ENCODE data around the gene HAGH. TPM values are rescaled to one million over a fixed set of nuclear protein-coding genes. Genes with fewer than 3 reads are reported as not detected.
A peak's percentile ranks its signal among the peaks of the same experiment; 100 is the strongest.

HAGH gene
- total and polyA plus RNA-seq, 9 of the 15 experiments (the other 6 are each of a cell fraction or from before 2014, with no cell fraction given): 0.46 to 35.1 (median 16.8) TPM

GRCh38 chr16:1812732-1813163 is 13.9 kb downstream of the HAGH start (continued):
- no peak for TF ChIP-seq AFF1 (IDR thresholded peaks at IDR 0.05; ENCODE audit: low read depth in 1 of 2, partially characterized antibody in 2 of 2)
- TF ChIP-seq HNRNPL (IDR thresholded peaks at IDR 0.05; ENCODE audit: low read depth, low read length): no peak
- TF ChIP-seq ZNF431 (CRISPR knock-in tag; IDR thresholded peaks at IDR 0.05): no peak
- TF ChIP-seq SMARCE1 (IDR thresholded peaks at IDR 0.05): no peak
- no peak for TF ChIP-seq ADNP (tag; IDR thresholded peaks at IDR 0.05)
- TF ChIP-seq MYNN (IDR thresholded peaks at IDR 0.05): peak; percentile 38; the same call in 1 of the 2 replicates
- TF ChIP-seq MYNN (CRISPR knock-in tag; IDR thresholded peaks at IDR 0.05): no peak
- peak; percentile 61; the same call in 1 of the 2 replicates for TF ChIP-seq STAG1 (CRISPR knock-in tag; IDR thresholded peaks at IDR 0.05; ENCODE audit: borderline replicate concordance)
- TF ChIP-seq DMBX1 (CRISPR knock-in tag; IDR thresholded peaks at IDR 0.05; ENCODE audit: borderline replicate concordance): no peak
- TF ChIP-seq, protein P1, sequence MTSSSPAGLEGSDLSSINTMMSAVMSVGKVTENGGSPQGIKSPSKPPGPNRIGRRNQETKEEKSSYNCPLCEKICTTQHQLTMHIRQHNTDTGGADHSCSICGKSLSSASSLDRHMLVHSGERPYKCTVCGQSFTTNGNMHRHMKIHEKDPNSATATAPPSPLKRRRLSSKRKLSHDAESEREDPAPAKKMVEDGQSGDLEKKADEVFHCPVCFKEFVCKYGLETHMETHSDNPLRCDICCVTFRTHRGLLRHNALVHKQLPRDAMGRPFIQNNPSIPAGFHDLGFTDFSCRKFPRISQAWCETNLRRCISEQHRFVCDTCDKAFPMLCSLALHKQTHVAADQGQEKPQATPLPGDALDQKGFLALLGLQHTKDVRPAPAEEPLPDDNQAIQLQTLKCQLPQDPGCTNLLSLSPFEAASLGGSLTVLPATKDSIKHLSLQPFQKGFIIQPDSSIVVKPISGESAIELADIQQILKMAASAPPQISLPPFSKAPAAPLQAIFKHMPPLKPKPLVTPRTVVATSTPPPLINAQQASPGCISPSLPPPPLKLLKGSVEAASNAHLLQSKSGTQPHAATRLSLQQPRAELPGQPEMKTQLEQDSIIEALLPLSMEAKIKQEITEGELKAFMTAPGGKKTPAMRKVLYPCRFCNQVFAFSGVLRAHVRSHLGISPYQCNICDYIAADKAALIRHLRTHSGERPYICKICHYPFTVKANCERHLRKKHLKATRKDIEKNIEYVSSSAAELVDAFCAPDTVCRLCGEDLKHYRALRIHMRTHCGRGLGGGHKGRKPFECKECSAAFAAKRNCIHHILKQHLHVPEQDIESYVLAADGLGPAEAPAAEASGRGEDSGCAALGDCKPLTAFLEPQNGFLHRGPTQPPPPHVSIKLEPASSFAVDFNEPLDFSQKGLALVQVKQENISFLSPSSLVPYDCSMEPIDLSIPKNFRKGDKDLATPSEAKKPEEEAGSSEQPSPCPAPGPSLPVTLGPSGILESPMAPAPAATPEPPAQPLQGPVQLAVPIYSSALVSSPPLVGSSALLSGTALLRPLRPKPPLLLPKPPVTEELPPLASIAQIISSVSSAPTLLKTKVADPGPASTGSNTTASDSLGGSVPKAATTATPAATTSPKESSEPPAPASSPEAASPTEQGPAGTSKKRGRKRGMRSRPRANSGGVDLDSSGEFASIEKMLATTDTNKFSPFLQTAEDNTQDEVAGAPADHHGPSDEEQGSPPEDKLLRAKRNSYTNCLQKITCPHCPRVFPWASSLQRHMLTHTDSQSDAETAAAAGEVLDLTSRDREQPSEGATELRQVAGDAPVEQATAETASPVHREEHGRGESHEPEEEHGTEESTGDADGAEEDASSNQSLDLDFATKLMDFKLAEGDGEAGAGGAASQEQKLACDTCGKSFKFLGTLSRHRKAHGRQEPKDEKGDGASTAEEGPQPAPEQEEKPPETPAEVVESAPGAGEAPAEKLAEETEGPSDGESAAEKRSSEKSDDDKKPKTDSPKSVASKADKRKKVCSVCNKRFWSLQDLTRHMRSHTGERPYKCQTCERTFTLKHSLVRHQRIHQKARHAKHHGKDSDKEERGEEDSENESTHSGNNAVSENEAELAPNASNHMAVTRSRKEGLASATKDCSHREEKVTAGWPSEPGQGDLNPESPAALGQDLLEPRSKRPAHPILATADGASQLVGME (CRISPR knock-in tag; IDR thresholded peaks at IDR 0.05): no peak
- peak; percentile 92 for TF ChIP-seq ZBTB33 (CRISPR knock-in tag; IDR thresholded peaks at IDR 0.05)
- no peak for TF ChIP-seq JUND (IDR thresholded peaks at IDR 0.05; ENCODE audit: borderline replicate concordance, low read depth, low read length)
- TF ChIP-seq JUND (tag; IDR thresholded peaks at IDR 0.05; ENCODE audit: borderline replicate concordance, low read depth, low read length): no peak; the same call in 2 of the 3 replicates
- no peak for TF ChIP-seq TAF9B (IDR thresholded peaks at IDR 0.05; ENCODE audit: partially characterized antibody)
- TF ChIP-seq COPS2 (conservative IDR thresholded peaks at IDR 0.05): no peak
- TF ChIP-seq, protein P2, sequence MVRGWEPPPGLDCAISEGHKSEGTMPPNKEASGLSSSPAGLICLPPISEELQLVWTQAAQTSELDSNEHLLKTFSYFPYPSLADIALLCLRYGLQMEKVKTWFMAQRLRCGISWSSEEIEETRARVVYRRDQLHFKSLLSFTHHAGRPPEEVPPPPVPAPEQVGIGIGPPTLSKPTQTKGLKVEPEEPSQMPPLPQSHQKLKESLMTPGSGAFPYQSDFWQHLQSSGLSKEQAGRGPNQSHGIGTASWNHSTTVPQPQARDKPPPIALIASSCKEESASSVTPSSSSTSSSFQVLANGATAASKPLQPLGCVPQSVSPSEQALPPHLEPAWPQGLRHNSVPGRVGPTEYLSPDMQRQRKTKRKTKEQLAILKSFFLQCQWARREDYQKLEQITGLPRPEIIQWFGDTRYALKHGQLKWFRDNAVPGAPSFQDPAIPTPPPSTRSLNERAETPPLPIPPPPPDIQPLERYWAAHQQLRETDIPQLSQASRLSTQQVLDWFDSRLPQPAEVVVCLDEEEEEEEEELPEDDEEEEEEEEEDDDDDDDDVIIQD (CRISPR knock-in tag; IDR thresholded peaks at IDR 0.05): no peak

Data from K562 (cell line).